Activated naive CD8-positive, alpha-beta T cell treated with anti-CD3 and anti-CD28 coated beads, Interleukin-2, amount 50 U/mL, for 16 hours (primary cell): Measurements from ENCODE around the gene BANF1.

Experiments used
- DNase-seq: peaks from one replicate; pipeline ENCODE4 v3.0.0-alpha.2; 2020; ENCODE audit warnings: low read depth, low spot score

Gene BANF1, protein sequence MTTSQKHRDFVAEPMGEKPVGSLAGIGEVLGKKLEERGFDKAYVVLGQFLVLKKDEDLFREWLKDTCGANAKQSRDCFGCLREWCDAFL

DNA sequence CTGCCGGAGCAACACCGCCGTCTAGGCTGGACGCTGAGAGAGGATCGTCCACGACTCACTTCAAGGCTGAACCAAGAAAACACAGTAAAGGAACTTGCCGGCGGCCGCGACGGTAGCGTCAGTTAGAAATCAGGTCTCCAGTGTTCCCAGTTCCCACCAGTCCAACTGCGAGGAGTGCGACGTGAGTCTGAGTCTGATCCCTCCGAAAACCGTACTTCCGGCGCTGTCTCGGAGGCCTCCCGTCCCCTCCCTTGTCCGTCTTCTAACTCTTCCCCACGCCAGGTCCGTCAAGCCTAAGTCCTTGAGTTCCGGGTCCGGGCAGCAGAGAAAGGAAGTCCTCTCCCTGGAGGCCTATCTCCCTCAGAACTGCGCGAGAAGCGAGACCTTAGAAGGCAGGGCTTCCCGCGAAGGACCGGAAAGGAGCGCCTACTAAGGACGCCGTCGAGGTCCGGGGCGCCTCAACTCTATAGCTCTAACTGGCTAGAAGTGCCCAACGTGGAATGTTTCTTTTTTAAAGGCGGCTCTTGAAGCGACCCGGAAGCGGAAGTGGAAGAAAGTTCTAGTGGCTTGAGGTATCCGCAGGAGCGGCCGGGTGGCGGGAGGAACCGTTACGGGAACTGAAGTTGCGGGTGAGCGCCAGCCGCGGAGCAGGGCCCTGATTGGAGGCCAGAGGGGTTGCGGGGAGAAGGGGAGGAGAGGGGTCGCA, at the start of gene BANF1, which contains the start of gene EIF1AD:
TSS of gene BANF1 (plus strand) at position 562 of the 706 bp plus-strand sequence. CDS start 748 bp downstream, outside the sequence.
TSS of gene EIF1AD (minus strand) at position 216 of the 706 bp plus-strand sequence. CDS start 1,768 bp downstream, outside the sequence.
- peak; percentile 85 for DNase-seq

DNA sequence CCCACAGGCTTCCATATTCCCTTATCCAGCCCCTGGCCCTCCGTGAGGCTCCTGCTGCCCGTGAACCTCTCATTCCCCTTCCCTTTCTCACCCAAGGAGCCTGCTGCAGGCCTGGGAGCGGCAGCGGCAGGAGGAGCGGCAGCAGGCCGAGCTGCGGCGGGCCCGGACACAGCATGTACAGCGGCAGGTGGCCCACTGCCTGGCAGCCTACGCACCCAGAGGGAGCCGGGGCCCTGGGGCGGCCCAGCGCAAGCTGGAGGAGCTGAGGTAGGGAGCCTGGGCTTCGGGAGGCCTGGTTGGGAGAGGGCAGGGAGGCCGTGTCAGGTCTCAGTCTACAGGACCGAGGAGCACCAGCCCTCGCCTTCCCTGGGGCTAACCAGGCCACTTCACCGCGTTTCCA, 48.8 kb upstream of the BANF1 start:
- DNase-seq: no peak

DNA sequence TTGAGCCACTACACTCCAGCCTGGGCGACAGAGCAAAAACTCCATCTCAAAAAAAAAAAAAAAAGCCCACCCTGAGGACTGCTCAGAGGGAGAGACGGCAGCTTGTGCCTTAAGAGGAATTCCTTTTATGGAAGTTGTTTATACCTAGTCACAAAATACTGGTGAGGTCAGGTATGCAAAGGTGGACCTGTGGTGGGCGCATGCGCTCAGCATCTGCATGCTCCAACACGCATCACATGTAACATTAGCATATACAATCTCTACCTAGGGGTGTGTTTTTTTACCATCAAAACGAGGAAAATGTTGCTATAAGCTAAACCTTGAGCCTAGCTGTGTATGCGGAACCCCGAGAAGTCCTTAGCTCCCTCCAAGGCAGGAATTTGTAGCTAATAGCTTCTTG, 47.5 kb upstream of the BANF1 start:
- DNase-seq: no peak

DNA sequence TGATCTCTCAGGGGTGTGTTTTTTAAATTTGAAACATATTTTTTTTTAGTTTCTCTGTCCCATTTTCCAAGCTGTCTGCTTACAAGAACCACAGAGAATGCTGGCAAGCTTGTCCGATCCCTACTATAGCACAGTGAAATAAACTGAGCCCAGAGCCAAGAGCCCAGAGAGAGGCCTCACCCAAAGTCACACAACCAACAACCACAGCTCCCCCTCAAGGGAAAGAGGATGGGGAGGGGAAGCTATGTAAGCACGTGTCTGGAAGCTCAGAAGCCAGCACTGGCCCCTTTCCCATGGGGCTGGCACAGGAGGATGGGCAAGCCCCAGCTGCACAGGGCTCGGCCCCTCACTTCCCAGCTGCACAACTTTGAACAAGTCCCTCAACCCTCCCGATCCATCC, 44.0 kb upstream of the BANF1 start:
- DNase-seq: no peak

DNA sequence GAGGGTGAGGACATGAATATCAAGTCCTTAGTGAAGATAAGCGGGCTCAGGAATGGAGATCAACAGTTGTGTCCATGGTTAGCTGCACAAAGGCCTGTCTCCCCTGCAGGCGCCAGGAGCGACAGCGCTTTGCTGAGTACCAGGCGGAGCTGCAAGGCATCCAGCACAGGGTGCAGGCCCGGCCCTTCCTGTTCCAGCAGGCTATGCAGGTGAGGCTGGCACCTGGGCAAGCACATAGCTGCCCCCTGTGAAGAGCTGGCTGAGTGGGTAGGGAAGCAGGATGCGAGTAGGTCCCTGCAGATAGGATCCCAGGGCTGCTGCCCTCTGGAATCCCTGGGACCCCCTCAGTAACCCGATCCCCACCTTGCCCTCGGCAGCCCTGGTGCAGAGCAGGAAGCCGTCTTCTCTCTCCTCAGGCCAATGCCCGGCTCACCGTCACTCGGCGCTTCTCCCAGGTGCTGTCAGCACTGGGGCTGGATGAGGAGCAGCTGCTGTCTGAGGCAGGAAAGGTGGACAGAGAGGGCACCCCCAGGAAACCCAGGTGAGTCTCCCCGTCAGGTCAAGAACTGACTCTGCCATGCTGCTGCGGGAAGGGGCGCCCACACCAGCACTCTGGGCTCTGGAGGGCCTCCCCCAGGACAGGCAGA, 43.4 kb upstream of the BANF1 start:
- no peak for DNase-seq

DNA sequence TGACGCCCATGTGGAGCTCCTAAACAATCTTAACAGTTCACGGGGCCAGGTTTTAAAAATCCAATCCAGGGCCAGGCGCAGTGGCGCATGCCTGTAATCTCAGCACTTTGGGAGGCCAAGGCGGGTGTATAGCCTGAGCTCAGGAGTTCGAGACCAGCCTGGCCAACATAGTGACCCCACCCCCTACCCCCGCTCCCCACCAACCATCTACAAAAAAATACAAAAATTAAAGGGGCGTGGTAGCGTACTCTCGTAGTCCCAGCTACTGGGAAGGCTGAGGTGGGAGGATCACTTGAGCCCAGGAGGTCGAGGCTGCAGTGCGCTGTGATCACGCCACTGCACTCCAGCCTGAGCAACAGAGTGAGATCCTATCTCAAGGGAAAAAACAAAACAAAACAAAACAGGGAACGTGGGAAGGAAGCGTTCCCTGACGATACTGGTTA, 41.5 kb upstream of the BANF1 start:
- DNase-seq: no peak

DNA sequence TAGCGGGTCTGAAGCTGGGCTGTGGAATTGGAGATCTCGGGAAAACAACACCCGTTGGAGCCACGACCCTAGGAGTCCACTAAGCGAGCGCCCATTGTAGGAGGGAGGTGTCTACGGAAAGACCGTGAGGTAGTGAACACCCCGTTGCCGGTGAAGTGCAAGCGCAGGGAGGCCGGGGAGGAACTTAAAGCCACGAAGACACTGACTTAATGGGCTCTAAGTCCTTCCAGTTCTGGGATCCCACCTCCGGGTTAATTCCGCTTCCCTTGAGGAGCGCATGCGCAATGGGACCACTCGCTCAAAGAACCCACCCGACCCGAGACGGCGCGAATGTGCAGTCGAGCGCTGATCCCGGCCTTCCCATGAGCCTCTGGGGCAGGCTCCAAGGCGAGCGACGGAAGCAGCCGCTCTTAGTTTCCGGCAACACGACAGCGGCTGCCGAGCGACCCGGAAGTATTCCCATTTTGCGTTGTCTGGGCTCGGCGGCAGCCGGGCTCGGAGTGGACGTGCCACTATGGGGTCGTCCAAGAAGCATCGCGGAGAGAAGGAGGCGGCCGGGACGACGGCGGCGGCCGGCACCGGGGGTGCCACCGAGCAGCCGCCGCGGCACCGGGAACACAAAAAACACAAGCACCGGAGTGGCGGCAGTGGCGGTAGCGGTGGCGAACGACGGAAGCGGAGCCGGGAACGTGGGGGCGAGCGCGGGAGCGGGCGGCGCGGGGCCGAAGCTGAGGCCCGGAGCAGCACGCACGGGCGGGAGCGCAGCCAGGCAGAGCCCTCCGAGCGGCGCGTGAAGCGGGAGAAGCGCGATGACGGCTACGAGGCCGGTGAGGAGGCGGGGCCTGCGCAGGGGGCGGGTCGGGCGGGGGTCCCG, 40.8 kb upstream of the BANF1 start, which contains the start of gene SART1:
TSS of gene SART1 (plus strand) at position 468 of the 874 bp plus-strand sequence. CDS start at position 515, 47 bp downstream.
- peak; percentile 91 for DNase-seq

DNA sequence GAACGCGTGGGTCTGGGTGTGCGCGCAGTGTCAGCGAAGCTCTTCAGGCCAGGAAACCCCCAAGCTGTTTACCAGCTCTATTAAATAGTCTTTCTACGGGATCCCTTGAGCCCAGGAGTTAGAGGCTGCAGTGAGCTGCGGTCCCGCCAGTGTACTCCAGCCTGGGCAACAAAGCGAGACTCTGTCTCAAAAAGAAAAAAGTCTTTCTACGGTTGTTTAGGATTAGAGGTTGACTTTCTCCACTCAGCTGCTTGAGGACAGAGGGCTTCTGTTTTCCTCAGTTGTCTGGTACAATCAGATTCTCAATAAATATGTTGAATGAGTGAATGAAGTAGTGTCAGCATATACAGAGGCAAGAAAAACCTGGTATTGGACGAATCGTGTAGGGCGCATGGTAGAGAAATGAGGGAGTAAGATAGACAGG, 40.1 kb upstream of the BANF1 start:
- DNase-seq: no peak

DNA sequence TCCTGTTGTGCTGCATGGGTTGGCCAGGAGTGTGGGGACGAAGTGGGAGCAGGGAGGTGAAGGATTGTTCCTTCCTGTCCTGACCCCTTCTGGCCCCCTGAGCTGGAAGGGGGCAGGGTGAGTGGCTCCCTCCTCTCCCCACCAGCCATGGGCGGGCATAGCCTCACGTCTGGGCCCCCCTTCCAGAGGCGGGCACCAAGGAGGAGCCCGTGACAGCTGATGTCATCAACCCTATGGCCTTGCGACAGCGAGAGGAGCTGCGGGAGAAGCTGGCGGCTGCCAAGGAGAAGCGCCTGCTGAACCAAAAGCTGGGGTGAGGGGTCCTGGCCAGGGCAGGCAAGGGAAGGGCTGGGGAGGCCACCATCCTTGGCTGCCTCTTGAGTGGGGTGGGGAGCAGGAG, 37.4 kb upstream of the BANF1 start:
- no peak for DNase-seq

DNA sequence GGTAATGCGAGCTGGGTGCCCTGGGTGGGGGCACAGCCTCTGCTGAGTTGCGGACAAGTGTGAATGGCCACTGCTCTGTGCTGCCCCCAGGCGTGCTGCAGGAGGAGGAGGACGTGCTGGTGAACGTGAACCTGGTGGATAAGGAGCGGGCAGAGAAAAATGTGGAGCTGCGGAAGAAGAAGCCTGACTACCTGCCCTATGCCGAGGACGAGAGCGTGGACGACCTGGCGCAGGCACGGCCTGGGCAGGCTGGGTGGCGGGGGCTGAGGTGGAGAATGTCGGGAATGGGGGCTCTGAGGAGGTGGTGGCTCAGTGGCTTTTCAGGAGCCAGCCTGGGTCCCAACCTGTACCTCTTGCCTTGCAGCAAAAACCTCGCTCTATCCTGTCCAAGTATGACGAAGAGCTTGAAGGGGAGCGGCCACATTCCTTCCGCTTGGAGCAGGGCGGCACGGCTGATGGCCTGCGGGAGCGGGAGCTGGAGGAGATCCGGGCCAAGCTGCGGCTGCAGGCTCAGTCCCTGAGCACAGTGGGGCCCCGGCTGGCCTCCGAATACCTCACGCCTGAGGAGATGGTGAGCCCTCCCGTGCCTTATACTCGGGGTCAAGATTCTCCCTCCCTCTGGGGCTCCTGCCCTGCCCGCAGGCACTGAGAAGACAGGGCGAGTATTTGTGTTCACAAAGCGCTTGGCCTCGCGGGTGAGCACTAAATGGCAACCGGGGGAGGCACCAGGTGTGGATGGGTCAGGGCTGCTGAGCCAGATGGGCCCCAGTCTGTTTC, 36.1 kb upstream of the BANF1 start:
- DNase-seq: no peak

DNA sequence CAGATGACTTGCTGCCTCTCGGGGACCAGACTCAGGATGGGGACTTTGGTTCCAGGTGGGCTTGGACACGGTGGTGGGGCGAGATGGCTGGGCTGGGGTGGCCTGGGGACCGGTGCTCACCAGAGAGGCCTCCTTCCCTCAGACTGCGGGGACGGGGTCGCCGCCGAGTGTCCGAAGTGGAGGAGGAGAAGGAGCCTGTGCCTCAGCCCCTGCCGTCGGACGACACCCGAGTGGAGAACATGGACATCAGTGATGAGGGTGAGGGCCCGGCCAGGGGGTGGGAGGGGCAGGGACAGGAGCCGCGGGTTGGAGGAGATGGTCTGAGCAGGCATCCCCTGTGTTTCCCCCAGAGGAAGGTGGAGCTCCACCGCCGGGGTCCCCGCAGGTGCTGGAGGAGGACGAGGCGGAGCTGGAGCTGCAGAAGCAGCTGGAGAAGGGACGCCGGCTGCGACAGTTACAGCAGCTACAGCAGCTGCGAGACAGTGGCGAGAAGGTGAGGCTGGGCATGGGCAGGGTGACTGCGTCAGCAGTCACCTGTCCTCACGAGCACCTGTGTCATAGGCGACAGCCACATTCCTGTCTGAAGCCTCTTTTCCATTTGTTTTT, 34.9 kb upstream of the BANF1 start:
- DNase-seq: no peak

DNA sequence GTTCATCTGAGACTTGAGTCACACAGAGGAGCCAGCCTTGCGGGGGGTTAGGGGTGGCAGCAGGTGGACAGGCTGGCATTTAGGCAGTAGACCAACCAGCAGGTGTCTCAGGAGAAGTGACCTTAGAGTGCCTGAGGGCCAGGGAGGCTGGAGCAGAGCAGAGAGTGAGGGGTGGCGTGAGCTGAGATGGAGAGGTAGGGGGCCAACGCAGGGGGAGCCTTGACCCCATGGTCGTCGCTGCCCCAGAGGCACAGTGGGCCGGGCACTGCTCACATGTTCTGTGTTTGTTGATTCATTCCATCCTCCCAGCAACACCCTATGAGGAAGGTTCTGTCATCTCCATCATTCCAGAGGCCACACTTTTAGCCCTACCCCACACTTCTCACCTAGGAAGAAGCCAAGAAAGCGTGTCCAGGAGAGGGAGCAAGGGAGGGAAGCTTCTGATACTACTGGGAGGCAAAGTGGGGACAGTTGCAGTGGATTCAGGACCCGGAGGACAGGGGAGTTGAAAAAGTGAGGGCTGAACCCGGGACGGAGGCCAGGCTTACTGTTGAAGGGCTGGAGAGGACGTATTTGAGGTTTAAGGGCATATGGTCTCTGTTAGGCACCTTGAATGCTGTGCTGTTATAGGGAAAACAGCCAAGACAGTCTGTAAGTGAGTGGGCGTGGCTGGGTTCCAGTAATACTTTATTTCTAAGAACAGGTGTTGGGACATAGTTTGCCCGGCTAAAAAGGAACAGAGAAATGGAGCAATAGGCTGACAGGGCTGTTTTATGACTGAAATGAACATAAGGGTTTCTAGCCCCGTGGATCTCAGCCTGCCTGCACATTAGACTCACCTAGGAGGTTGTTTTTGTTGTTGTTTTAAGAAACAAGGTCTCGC, 33.5 kb upstream of the BANF1 start:
- no peak for DNase-seq

DNA sequence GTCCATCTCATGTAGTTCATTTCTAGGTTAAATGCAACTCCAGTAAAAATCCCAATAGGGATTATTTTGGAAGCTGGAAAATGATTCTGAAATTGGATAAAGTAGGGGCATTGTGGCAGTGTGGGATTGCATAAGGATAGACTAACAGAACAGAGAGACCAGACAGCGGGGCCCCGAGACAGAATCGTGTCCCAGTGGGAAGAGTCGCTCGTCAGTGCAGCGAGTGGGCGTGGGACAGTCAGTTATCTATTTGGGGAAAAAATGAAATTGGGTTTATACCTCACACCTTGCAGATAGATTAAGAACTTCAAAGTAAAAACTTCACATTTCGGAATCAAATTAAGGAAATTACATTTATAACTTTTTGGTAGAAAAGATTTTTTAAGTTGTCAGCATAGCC, 30.2 kb upstream of the BANF1 start:
- DNase-seq: no peak

DNA sequence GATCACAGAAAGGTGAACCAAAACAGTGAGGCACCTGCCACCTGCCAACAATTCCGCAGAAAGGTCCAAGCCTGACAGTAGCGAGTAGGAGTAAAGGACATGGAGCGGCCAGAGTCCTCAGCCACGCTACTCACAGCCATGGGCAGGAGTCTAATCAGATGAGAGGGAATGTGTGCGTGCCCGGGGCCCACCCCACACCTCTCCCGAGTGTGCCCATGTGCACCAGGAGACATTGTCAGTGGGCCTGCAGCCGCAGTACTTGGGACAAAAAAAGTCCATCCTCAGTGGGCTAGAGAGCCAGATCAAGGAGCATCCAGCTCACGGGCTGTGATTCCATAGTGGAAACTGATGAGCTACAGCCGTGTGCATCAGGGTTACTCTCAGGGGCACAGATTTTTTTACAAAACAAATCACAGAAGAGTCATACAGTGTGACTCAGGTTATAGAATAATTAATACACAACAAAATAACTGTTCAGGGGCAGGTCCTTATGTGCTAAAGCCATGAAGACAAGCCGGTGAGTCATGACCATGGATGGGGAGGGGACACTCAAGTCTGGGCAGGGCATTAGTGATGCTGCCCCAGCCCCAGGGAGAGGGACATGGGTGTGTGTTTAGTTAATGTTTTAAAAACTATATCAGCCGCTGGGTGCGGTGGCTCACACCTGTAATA, 28.7 kb upstream of the BANF1 start:
- DNase-seq: no peak

DNA sequence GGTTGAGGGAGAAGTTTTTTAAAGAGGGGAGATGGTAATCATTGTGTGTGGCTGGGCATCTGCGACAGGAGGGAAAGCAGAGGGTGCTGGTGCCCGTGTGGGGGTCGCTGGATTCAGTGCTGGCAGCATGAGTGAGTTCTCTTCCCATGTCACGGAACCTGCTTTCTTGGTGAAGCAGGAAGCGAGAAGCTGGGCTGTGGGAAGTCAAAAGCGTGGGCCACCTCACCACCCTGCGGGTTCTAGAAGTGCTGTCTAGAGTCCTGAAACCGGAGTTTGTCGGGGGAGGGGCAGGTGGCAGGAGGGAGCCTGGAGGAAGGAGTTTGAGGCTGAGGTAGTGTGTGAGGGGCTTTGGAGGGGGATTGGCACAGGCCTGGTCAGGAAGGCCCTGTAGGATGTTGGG, 26.5 kb upstream of the BANF1 start:
- no peak for DNase-seq

DNA sequence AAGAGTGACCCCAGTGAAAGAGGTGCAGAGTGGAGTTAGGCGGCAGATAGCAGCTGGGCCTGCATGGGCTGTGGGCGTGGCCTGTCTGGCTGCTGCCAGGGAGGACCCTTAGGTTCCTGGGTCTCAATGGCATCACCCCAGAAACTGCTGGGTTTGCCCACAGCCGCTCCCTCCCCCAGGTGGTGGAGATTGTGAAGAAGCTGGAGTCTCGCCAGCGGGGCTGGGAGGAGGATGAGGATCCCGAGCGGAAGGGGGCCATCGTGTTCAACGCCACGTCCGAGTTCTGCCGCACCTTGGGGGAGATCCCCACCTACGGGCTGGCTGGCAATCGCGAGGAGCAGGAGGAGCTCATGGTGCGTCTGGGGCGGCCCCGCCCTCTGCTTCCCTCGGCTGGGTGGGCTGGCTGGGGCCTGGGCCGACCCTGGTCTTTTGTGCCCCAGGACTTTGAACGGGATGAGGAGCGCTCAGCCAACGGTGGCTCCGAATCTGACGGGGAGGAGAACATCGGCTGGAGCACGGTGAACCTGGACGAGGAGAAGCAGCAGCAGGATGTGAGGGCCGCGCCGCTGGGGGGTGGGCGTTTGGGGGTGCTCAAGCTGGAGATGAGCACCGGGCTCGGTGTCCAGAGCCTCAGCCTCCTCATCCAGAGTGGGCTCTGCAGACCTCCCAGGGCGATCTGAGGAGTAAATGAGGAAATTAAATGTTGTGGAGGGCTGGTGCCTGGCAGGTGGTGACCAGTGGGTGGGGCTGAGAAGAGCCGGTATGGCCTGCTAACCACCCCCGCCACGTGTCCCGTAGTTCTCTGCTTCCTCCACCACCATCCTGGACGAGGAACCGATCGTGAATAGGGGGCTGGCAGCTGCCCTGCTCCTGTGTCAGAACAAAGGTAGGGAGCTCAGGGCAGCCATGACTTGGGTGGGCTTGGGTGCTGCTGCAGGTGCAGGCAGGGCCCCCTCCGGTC, 25.8 kb upstream of the BANF1 start:
- no peak for DNase-seq

DNA sequence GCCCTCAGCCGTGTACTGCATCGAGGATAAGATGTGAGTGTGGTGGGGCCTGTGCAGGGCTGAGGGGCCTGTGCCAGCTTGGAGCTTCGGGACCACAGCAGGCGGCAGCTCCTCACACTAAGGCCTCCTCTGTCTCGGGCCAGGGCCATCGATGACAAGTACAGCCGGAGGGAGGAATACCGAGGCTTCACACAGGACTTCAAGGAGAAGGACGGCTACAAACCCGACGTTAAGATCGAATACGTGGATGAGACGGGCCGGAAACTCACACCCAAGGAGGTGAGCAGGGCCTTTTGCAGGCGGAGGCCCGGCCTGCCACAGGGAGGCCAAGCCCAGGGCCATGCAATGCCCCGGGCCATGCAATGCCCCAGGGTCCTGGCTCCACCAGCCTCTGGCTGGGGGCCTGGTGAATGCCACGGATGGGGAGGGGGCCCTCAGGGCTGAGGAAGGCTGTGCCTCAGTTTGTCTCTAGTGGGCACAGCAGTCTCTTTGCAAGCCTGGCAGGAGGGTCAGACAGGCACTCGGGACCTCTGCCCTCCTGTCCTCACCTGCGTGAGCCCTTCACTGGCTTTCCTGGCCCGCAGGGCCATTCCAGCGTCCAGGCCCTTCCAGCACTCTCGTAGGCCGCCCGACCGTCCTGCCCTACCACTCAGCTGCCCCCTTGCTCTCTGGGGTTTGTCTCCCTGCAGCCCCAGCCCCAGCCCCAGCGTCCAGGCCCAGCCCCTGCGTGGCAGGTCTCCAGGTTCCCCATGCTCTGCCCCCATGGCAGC, 24.5 kb upstream of the BANF1 start:
- DNase-seq: no peak
